PC-3 (cell line): ENCODE data around the gene MYL2.

ENCODE experiments used
- EZH2 ChIP-seq: fragments of 300-600 bp; sonication (generic); IDR thresholded peaks from one replicate; pipeline ENCODE4 v1.6.1; 2017; ENCODE audit warnings: antibody characterized with exemption, mild to moderate bottlenecking, low read length; ENCODE audit not compliant: unreplicated experiment
- EZH2phosphoT487 ChIP-seq: fragments of 300-600 bp; sonication (generic); IDR thresholded peaks from 2 replicates; pipeline ENCODE4 v1.6.1; 2018; ENCODE audit warnings: mild to moderate bottlenecking, antibody characterized with exemption, low read length, borderline replicate concordance
- TF ChIP-seq, protein P1 (sequence below): fragments of 300-600 bp; sonication (generic); conservative IDR thresholded peaks from 2 replicates; pipeline ENCODE4 v1.5.1; 2017; ENCODE audit warnings: antibody characterized with exemption, low read depth, mild to moderate bottlenecking, low read length

DNA sequence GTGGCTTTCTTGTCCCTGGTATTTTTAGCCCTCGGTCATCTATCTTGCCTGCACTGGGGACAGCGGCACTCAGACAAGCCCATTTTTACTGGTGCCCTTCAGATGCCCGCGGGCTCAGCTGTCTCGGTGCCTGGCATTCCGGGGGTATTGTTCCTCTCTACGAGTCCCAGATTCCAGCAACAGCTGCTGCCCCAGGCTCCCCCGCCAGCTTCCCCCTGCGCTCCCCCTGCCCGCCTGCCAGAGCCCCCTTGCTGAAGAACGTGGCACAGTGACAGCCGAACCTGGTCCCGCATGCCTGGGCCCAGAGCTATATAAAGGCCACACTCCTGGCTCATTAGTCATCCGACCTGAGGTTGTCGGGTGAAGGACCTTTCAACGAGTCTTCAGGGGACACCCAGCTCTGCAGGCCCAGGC, 10.9 kb upstream of the MYL2 start:
- TF ChIP-seq, protein P1, sequence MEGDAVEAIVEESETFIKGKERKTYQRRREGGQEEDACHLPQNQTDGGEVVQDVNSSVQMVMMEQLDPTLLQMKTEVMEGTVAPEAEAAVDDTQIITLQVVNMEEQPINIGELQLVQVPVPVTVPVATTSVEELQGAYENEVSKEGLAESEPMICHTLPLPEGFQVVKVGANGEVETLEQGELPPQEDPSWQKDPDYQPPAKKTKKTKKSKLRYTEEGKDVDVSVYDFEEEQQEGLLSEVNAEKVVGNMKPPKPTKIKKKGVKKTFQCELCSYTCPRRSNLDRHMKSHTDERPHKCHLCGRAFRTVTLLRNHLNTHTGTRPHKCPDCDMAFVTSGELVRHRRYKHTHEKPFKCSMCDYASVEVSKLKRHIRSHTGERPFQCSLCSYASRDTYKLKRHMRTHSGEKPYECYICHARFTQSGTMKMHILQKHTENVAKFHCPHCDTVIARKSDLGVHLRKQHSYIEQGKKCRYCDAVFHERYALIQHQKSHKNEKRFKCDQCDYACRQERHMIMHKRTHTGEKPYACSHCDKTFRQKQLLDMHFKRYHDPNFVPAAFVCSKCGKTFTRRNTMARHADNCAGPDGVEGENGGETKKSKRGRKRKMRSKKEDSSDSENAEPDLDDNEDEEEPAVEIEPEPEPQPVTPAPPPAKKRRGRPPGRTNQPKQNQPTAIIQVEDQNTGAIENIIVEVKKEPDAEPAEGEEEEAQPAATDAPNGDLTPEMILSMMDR, result no peak
- TF ChIP-seq EZH2phosphoT487 (no peak), EZH2 (no peak)
